Stimulated activated CD4-positive, alpha-beta T cell treated with anti-CD3 and anti-CD28 coated beads, TNF-alpha, amount 100 ng/mL, for 24 hours (primary cell): Measurements from ENCODE around the gene PPIL4.
"Not testable (repeated sequence)": the region's sequence is repeated elsewhere in the genome, so short reads cannot be mapped to it uniquely, and the experiment has no call there.

Experiments used
- DNase-seq, 3 experiments: peaks; one replicate each; pipeline ENCODE4 v3.0.0-alpha.2; 2020; ENCODE audit warnings: low read depth in 3 of 3

Gene PPIL4

GRCh38 chr6:149483849-149484655 lies 61.8 kb downstream of the PPIL4 start:
- no peak for DNase-seq

GRCh38 chr6:149483334-149483725 lies 62.5 kb downstream of the PPIL4 start:
- DNase-seq, result no peak

GRCh38 chr6:149482545-149483333 lies 63.1 kb downstream of the PPIL4 start:
- no peak for DNase-seq

GRCh38 chr6:149480502-149481280 lies 65.2 kb downstream of the PPIL4 start:
- DNase-seq, result peak in 1 of 3 experiments; percentile 45

GRCh38 chr6:149478631-149479314 lies 67.1 kb downstream of the PPIL4 start:
- no peak for DNase-seq

- DNase-seq, result no peak
Measured at GRCh38 chr6:149477544-149477943, 68.3 kb downstream of the PPIL4 start.

GRCh38 chr6:149476789-149477455 lies 68.9 kb downstream of the PPIL4 start:
- no peak for DNase-seq

- no peak for DNase-seq
Measured at GRCh38 chr6:149474108-149474935, 71.5 kb downstream of the PPIL4 start.

- no peak for DNase-seq
Measured at GRCh38 chr6:149473080-149474052, 72.5 kb downstream of the PPIL4 start.

GRCh38 chr6:149472241-149472640 lies 73.6 kb downstream of the PPIL4 start:
- no peak for DNase-seq

- DNase-seq, result no peak
Measured at GRCh38 chr6:149471801-149472200, 74.0 kb downstream of the PPIL4 start.

- no peak for DNase-seq
Measured at GRCh38 chr6:149470948-149471347, 74.9 kb downstream of the PPIL4 start.

- no peak for DNase-seq
Measured at GRCh38 chr6:149468179-149468578, 77.7 kb downstream of the PPIL4 start.

- no peak for DNase-seq
Measured at GRCh38 chr6:149467265-149467664, 78.6 kb downstream of the PPIL4 start.

GRCh38 chr6:149464411-149464810 lies 81.4 kb downstream of the PPIL4 start:
- no peak for DNase-seq

- DNase-seq, result no peak
Measured at GRCh38 chr6:149463781-149464180, 82.1 kb downstream of the PPIL4 start.

- not testable (repeated sequence) for DNase-seq
Measured at GRCh38 chr6:149462712-149463111, 83.1 kb downstream of the PPIL4 start.

- DNase-seq, result no peak
Measured at GRCh38 chr6:149461670-149462069, 84.2 kb downstream of the PPIL4 start.

- not testable (repeated sequence) for DNase-seq
Measured at GRCh38 chr6:149460249-149460648, 85.6 kb downstream of the PPIL4 start.
